K562 (cell line): Measurements from ENCODE around the gene CDH1. TPM values are rescaled to one million over a fixed set of nuclear protein-coding genes. Genes with fewer than 3 reads are reported as not detected.

Experiments used
- ATAC-seq: fragments of 200-7000 bp; cut with Tn5 transposase; 3 replicates; pipeline ENCODE4 v1.9.1; 2020; ENCODE audit warnings: moderate library complexity
- BruUV-seq: library from RNA; stranded (reverse); fragments of 400-500 nt; replicated peaks from 2 replicates; lab custom pipeline; 2021; lab: Mats Ljungman, UMichigan
- CTCF ChIA-PET: fragments of 300-600 bp; formaldehyde crosslinking; extraction: SDS; loops from one replicate; lab custom pipeline; 2021; ENCODE audit warnings: low intra/inter-chr PET ratio; lab: Yijun Ruan, JAX
- POLR2A ChIA-PET: fragments of 300-600, 350-650 bp; sonication (Branson Sonifier 250); formaldehyde crosslinking; extraction: SDS; loops from one replicate; lab custom pipeline; 2021; ENCODE audit warnings: antibody characterized with exemption, inconsistent platforms; lab: Yijun Ruan, JAX
- DNase-seq, 4 experiments: peaks; one replicate each; pipeline versions ENCODE4 v3.0.0 to v3.0.0-alpha.2; 2011 to 2018; ENCODE audit warnings: low spot score in 3 of 4, mixed read lengths in 3 of 4; ENCODE audit errors: extremely low read depth in 1 of 4
- FAIRE-seq: peaks from 2 replicates; lab custom pipeline; 2011; peaks lifted over from hg19 to GRCh38; lab: Jason Lieb, UNC
- H2AFZ ChIP-seq: 2 replicates; pipeline ENCODE4 v1.6.0; 2011; ENCODE audit warnings: low read depth, low read length, control low read depth, inconsistent platforms
- H3K27ac ChIP-seq: fragments of 200-600 bp; 3 replicates; pipeline ENCODE4 v1.8.0; 2011; ENCODE audit warnings: low read depth, mild to moderate bottlenecking, control low read depth, inconsistent platforms, low read length, moderate library complexity, mixed read lengths; ENCODE audit errors: extremely low read depth
- H3K27me3 ChIP-seq, 2 experiments: fragments of 300-600 bp in 1 of 2; 2 replicates in 1 of 2; 3 replicates in 1 of 2; pipeline versions ENCODE4 v1.6.0 to v1.8.0; 2011; ENCODE audit warnings: inconsistent platforms in 2 of 2, low read length in 2 of 2, mild to moderate bottlenecking in 1 of 2, mixed read lengths in 1 of 2, moderate library complexity in 1 of 2; ENCODE audit not compliant: control insufficient read depth in 2 of 2, insufficient read depth in 2 of 2
- H3K36me3 ChIP-seq: fragments of 300-600 bp; 3 replicates; pipeline ENCODE4 v1.8.0; 2011; ENCODE audit warnings: mild to moderate bottlenecking, low read length, inconsistent platforms; ENCODE audit not compliant: control insufficient read depth, insufficient read depth
- H3K4me1 ChIP-seq, 2 experiments: fragments of 200-600 bp in 1 of 2; replicated peaks in 1 of 2; 2 replicates in 1 of 2; 3 replicates in 1 of 2; pipeline versions ENCODE4 v1.5.1 to v1.8.0; 2011; ENCODE audit warnings: inconsistent platforms in 2 of 2, low read length in 2 of 2, mild to moderate bottlenecking in 1 of 2, mixed read lengths in 1 of 2, moderate library complexity in 1 of 2; ENCODE audit not compliant: control insufficient read depth in 2 of 2, insufficient read depth in 2 of 2
- H3K4me2 ChIP-seq: 2 replicates; pipeline ENCODE4 v1.6.1; 2011; ENCODE audit warnings: low read length, control low read depth, inconsistent platforms, mixed read lengths; ENCODE audit not compliant: insufficient read depth
- H3K4me3 ChIP-seq: fragments of 200-600 bp; sonication (generic), shearing (Covaris generic); 2 replicates; pipeline ENCODE4 v1.5.1; 2016; ENCODE audit warnings: control low read depth, inconsistent platforms
- H3K79me2 ChIP-seq: fragments of 200-600 bp; 3 replicates; pipeline ENCODE4 v1.8.0; 2011; ENCODE audit warnings: low read length, inconsistent platforms; ENCODE audit not compliant: control insufficient read depth, insufficient read depth
- H3K9ac ChIP-seq, 2 experiments: 2 replicates each; pipeline versions ENCODE4 v1.6.0 to v1.6.1; 2011; ENCODE audit warnings: low read depth in 2 of 2, low read length in 2 of 2, control low read depth in 1 of 2, inconsistent platforms in 1 of 2, mild to moderate bottlenecking in 1 of 2, mixed read lengths in 1 of 2; ENCODE audit not compliant: insufficient read depth in 1 of 2
- H3K9me1 ChIP-seq: one replicate; pipeline ENCODE4 v1.6.0; 2011; ENCODE audit warnings: inconsistent platforms, mild to moderate bottlenecking, low read length, moderate library complexity; ENCODE audit not compliant: control insufficient read depth, insufficient read depth
- H3K9me3 ChIP-seq: replicated peaks from 2 replicates; pipeline ENCODE4 v1.5.1; 2011; ENCODE audit warnings: low read depth, low read length, inconsistent platforms; ENCODE audit not compliant: control insufficient read depth, insufficient read depth
- H4K20me1 ChIP-seq: replicated peaks from 2 replicates; pipeline ENCODE4 v1.6.1; 2011; ENCODE audit warnings: low read length, inconsistent platforms, mixed read lengths; ENCODE audit not compliant: control insufficient read depth, insufficient read depth
- BRD4 ChIP-seq: fragments of 200-600 bp; sonication (generic); IDR thresholded peaks from 2 replicates; pipeline ENCODE4 v1.6.1; 2017; ENCODE audit warnings: inconsistent platforms
- CBFA2T2 ChIP-seq: fragments of 450-650 bp; conservative IDR thresholded peaks from 2 replicates; pipeline ENCODE4 v1.6.1; 2017; ENCODE audit warnings: mild to moderate bottlenecking
- CBX3 ChIP-seq, 2 experiments: IDR thresholded peaks; 1 replicate in 1 of 2; 2 replicates in 1 of 2; pipeline ENCODE4 v1.6.1; 2012; ENCODE audit warnings: inconsistent platforms in 2 of 2, low read length in 2 of 2, borderline replicate concordance in 1 of 2, control low read depth in 1 of 2
- CHCHD3 ChIP-seq: fragments of 250-450 bp; sonication (Bioruptor Pico); IDR thresholded peaks from 2 replicates; pipeline ENCODE4 v2.1.2; 2022; ENCODE audit warnings: mild to moderate bottlenecking
- CREB1 ChIP-seq, 2 experiments: sonication (generic) in 1 of 2; formaldehyde crosslinking in 1 of 2; IDR thresholded peaks; 2 replicates each; pipeline versions ENCODE4 v1.6.1 to v1.8.0; 2012 to 2022; ENCODE audit warnings: inconsistent platforms in 1 of 2, mild to moderate bottlenecking in 1 of 2, missing genetic modification reagents in 1 of 2, moderate library complexity in 1 of 2
- ERF ChIP-seq: fragments of 450-650 bp; formaldehyde crosslinking; IDR thresholded peaks from 2 replicates; pipeline ENCODE4 v1.4.0; 2020; ENCODE audit warnings: mild to moderate bottlenecking, mixed read lengths
- FOXA1 ChIP-seq: fragments of 450-650 bp; IDR thresholded peaks from 2 replicates; pipeline ENCODE4 v1.6.1; 2016; ENCODE audit warnings: mild to moderate bottlenecking, borderline replicate concordance
- FUS ChIP-seq: fragments of 200-400 bp; formaldehyde crosslinking; optimal IDR thresholded peaks from 2 replicates; pipeline ENCODE3; 2017; ENCODE audit warnings: low read depth, low read length
- GATAD2A ChIP-seq: fragments of 450-650 bp; IDR thresholded peaks from 2 replicates; pipeline ENCODE4 v1.6.1; 2017
- JUND ChIP-seq, 2 experiments: IDR thresholded peaks; 2 replicates in 1 of 2; 3 replicates in 1 of 2; pipeline ENCODE4 v1.6.1; 2011; ENCODE audit warnings: borderline replicate concordance in 2 of 2, low read depth in 2 of 2, low read length in 2 of 2, improper control_type of control experiment in 1 of 2, missing biosample characterization in 1 of 2, missing genetic modification characterization in 1 of 2, missing genetic modification reagents in 1 of 2
- MCM5 ChIP-seq: fragments of 450-650 bp; IDR thresholded peaks from 2 replicates; pipeline ENCODE4 v1.6.1; 2016; ENCODE audit warnings: low read depth
- MEIS2 ChIP-seq: fragments of 450-650 bp; IDR thresholded peaks from 2 replicates; pipeline ENCODE4 v1.6.1; 2014; ENCODE audit warnings: mild to moderate bottlenecking; ENCODE audit not compliant: partially characterized antibody
- NCOA6 ChIP-seq: fragments of 450-650 bp; IDR thresholded peaks from 2 replicates; pipeline ENCODE4 v1.6.1; 2017; ENCODE audit warnings: mild to moderate bottlenecking
- NR1H2 ChIP-seq: sonication (generic); formaldehyde crosslinking; IDR thresholded peaks from 2 replicates; pipeline ENCODE4 v1.4.0; 2020; ENCODE audit warnings: mild to moderate bottlenecking, missing genetic modification reagents
- NR2C1 ChIP-seq, 2 experiments: fragments of 450-650 bp; IDR thresholded peaks; 2 replicates each; pipeline ENCODE4 v1.6.1; 2017; ENCODE audit warnings: mild to moderate bottlenecking in 2 of 2, antibody characterized with exemption in 1 of 2, inconsistent platforms in 1 of 2, missing compliant biosample characterization in 1 of 2, missing genetic modification characterization in 1 of 2
- RBM22 ChIP-seq: fragments of 200-400 bp; formaldehyde crosslinking; IDR thresholded peaks from 2 replicates; pipeline ENCODE4 v1.6.1; 2018; ENCODE audit warnings: low read length, low read depth; ENCODE audit not compliant: poor library complexity, severe bottlenecking
- RFX5 ChIP-seq: IDR thresholded peaks from 2 replicates; pipeline ENCODE4 v1.6.1; 2011; ENCODE audit warnings: low read depth, mild to moderate bottlenecking, improper control_type of control experiment, low read length
- SIRT6 ChIP-seq: IDR thresholded peaks from one replicate; pipeline ENCODE4 v1.6.1; 2012; ENCODE audit warnings: low read depth, mild to moderate bottlenecking, control low read depth, inconsistent platforms, low read length, moderate library complexity
- SMARCA4 ChIP-seq: fragments of 450-650 bp; IDR thresholded peaks from 2 replicates; pipeline ENCODE4 v1.6.1; 2016
- WHSC1 ChIP-seq: IDR thresholded peaks from one replicate; pipeline ENCODE4 v1.6.1; 2012; ENCODE audit warnings: low read length, control low read depth, inconsistent platforms
- ZBTB5 ChIP-seq: fragments of 450-650 bp; IDR thresholded peaks from 2 replicates; pipeline ENCODE4 v1.6.1; 2017; ENCODE audit warnings: antibody characterized with exemption
- ZFP1 ChIP-seq: fragments of 450-650 bp; formaldehyde crosslinking; IDR thresholded peaks from 2 replicates; pipeline ENCODE4 v1.4.0; 2020; ENCODE audit warnings: mild to moderate bottlenecking, mixed read lengths
- ZNF165 ChIP-seq: fragments of 250-450 bp; sonication (Bioruptor Pico); IDR thresholded peaks from 2 replicates; pipeline ENCODE4 v1.4.0; 2020; ENCODE audit warnings: borderline replicate concordance
- ZNF785 ChIP-seq: fragments of 250-450 bp; sonication (Bioruptor Pico); IDR thresholded peaks from 2 replicates; pipeline ENCODE4 v1.4.0; 2020; ENCODE audit warnings: mild to moderate bottlenecking
- WGBS: fragments of 100-300 bp; shearing (Covaris generic); methylation state at CpG from one replicate; pipeline ENCODE4 v1.1.6; 2016; ENCODE audit warnings: low coverage, mixed read lengths; ENCODE audit not compliant: insufficient coverage; ENCODE audit errors: missing lambda C conversion rate; 5-methylcytosine and 5-hydroxymethylcytosine counted together
- in situ Hi-C: fragments of 300-500 bp; cut with MboI; formaldehyde crosslinking; loops from 4 replicates; pipeline ENCODE4 v1.15.0; 2018; ENCODE audit warnings: inconsistent platforms, mixed read lengths
- intact Hi-C: fragments of 100-400 bp; cut with micrococcal nuclease; formaldehyde crosslinking; loops from 2 replicates; pipeline ENCODE4 v1.14.2; 2022
- polyA plus RNA-seq, 8 experiments: library from polyadenylated mRNA; depleted of rRNA in 4 of 8; stranded (reverse) in 5 of 8; unstranded in 3 of 8; fragments of >200 nt; fragmentation: Nextera tagmentation in 2 of 8; fragmentation: Illumina TruSeq in 1 of 8; extraction: Ambion mirVana in 2 of 8; extraction: Trizol in 1 of 8; gene quantifications; 2 replicates each; pipeline versions ENCODE4 v1.2.1 to v1.2.3, GENCODE V29; 2011 to 2014; ENCODE audit warnings: inconsistent platforms in 1 of 8, missing spikeins in 1 of 8
- total RNA-seq, 7 experiments: library from RNA; depleted of rRNA in 6 of 7; stranded (reverse); fragments of >200 nt in 6 of 7; fragmentation: Illumina TruSeq in 2 of 7; extraction: Trizol in 2 of 7; gene quantifications; 2 replicates each; pipeline versions ENCODE4 v1.2.1 to v1.2.3, GENCODE V29; 2011 to 2021; ENCODE audit warnings: low replicate concordance in 1 of 7

The CDH1 gene
- total and polyA plus RNA-seq, 9 of the 15 experiments (the other 6 are each of a cell fraction or from before 2014, with no cell fraction given): 0.01 to 0.69 TPM; not detected in 7

GRCh38 chr16:68724797-68725196 lies 12.3 kb upstream of the CDH1 start:
- H3K4me1 ChIP-seq: peaks cover 12 to 27% of the 10 kb centered on the region in 2 experiments; a peak in 4 of 5 replicates
- H3K27ac ChIP-seq: peak overlapping the region; percentile 57; the same call in 2 of the 3 replicates
- CTCF ChIA-PET: no interaction called here
- H2AFZ ChIP-seq: peak overlapping the region; percentile 69
- intact Hi-C loops: no loop called here
- DNase-seq (peak; percentile 64 to 92 (median 77)), FAIRE-seq (peak; percentile 82), ATAC-seq (peak; percentile 97)
- H3K4me2 ChIP-seq: peak overlapping the region; percentile 34; the same call in 1 of the 2 replicates
- 2% methylated on average over 3 of the region's 3 CpGs for WGBS
- no peak overlapping the region for H3K4me3 ChIP-seq
- H3K36me3 ChIP-seq: no peaks in the 10 kb centered on the region
- POLR2A ChIA-PET: no interaction called here
- H3K9me3 ChIP-seq: no peaks in the 10 kb centered on the region
- no peaks in the 10 kb centered on the region for H3K27me3 ChIP-seq
- H3K9me1 ChIP-seq: no peaks in the 10 kb centered on the region
- no peaks in the 10 kb centered on the region for H4K20me1 ChIP-seq
- no TSS peak for BruUV-seq
- no peaks in the 10 kb centered on the region for H3K79me2 ChIP-seq
- H3K9ac ChIP-seq: no peak overlapping the region
- in situ Hi-C loops: no loop called here
- peak; percentile 43; the same call in 1 of the 2 replicates for TF ChIP-seq SMARCA4
- TF ChIP-seq ERF (CRISPR knock-in tag): no peak
- TF ChIP-seq CHCHD3 (CRISPR knock-in tag): no peak
- TF ChIP-seq JUND (IDR thresholded peaks at IDR 0.05; ENCODE audit: borderline replicate concordance, low read depth, low read length): 0 out of 2 replicates have a peak, but pooled peaks have one; percentile 15
- no peak; the same call in 2 of the 3 replicates for TF ChIP-seq JUND (tag; IDR thresholded peaks at IDR 0.05; ENCODE audit: borderline replicate concordance, low read depth, low read length)
- TF ChIP-seq BRD4: no peak
- TF ChIP-seq CREB1 (IDR thresholded peaks at IDR 0.05): no peak
- TF ChIP-seq CREB1 (CRISPR knock-in tag; IDR thresholded peaks at IDR 0.05): no peak
- TF ChIP-seq MEIS2: no peak
- no peak for TF ChIP-seq NR2C1 (IDR thresholded peaks at IDR 0.05)
- no peak for TF ChIP-seq NR2C1 (tag; IDR thresholded peaks at IDR 0.05)
- TF ChIP-seq CBX3 (IDR thresholded peaks at IDR 0.05; ENCODE audit: borderline replicate concordance in 1 of 2, low read length in 2 of 2): peak in 1 of 2 experiments; percentile 60; a peak in 1 of 3 replicates
- no peak for TF ChIP-seq ZBTB5
- TF ChIP-seq NR1H2: no peak
- no peak for TF ChIP-seq ZNF785
- no peak for TF ChIP-seq NCOA6
- TF ChIP-seq WHSC1: no peak
- no peak for TF ChIP-seq ZNF165 (CRISPR knock-in tag)
- no peak for TF ChIP-seq RBM22
- TF ChIP-seq SIRT6: no peak
- no peak for TF ChIP-seq GATAD2A
- no peak for TF ChIP-seq MCM5
- TF ChIP-seq FOXA1: no peak
- TF ChIP-seq ZFP1 (CRISPR knock-in tag): no peak
- no peak for TF ChIP-seq FUS
- peak; percentile 65 for TF ChIP-seq CBFA2T2
- TF ChIP-seq RFX5: no peak
